Activated naive CD4-positive, alpha-beta T cell treated with anti-CD3 and anti-CD28 coated beads, Interleukin-2, amount 50 U/mL, for 72 hours (primary cell): Measurements from ENCODE around the gene CD1E. TPM values are rescaled to one million over a fixed set of nuclear protein-coding genes. Genes with fewer than 3 reads are reported as not detected.
"Not testable (repeated sequence)": the region's sequence is repeated elsewhere in the genome, so short reads cannot be mapped to it uniquely, and the experiment has no call there.

ENCODE experiments used
- ATAC-seq, 2 donors: fragments of 150-1000 bp; cut with Tn5 transposase; 2 replicates each; pipeline ENCODE4 v1.10.0; 2021; ENCODE audit warnings: mild to moderate bottlenecking in 2 of 2, moderate library complexity in 2 of 2
- DNase-seq, 2 donors: peaks; one replicate each; pipeline ENCODE4 v3.0.0; 2021 to 2022; ENCODE audit warnings: low spot score in 2 of 2
- H3K27ac Mint-ChIP-seq, 2 donors: one replicate each; pipeline ENCODE4 v1.8.0; 2022; ENCODE audit warnings: mild to moderate bottlenecking in 2 of 2, mixed read lengths in 2 of 2
- H3K36me3 Mint-ChIP-seq, 2 donors: one replicate each; pipeline ENCODE4 v1.8.0; 2022; ENCODE audit warnings: mixed read lengths in 2 of 2
- H3K9me3 Mint-ChIP-seq, 2 donors: one replicate each; pipeline ENCODE4 v1.8.0; 2022; ENCODE audit warnings: mixed read lengths in 2 of 2
- total RNA-seq, 2 donors: library from RNA; stranded (reverse); gene quantifications; one replicate each; pipeline ENCODE4 v1.2.3, GENCODE V29; 2022

The CD1E gene
- total RNA-seq, 2 donors from 2014 or later = not detected

- H3K36me3 Mint-ChIP-seq, H3K27ac Mint-ChIP-seq, ATAC-seq, H3K9me3 Mint-ChIP-seq, DNase-seq: not testable (repeated sequence)
These were observed 4.7 kb upstream of the CD1E start for GRCh38 chr1:158348946-158349345.

GRCh38 chr1:158354255-158354654 lies 561 bp downstream of the CD1E start:
- ATAC-seq (no peak), DNase-seq (no peak)
- no peaks in the 10 kb centered on the region for H3K36me3 Mint-ChIP-seq
- no peak overlapping the region for H3K27ac Mint-ChIP-seq
- H3K9me3 Mint-ChIP-seq = no peaks in the 10 kb centered on the region

- DNase-seq (no peak), ATAC-seq (no peak)
- no peaks in the 10 kb centered on the region for H3K36me3 Mint-ChIP-seq
- H3K27ac Mint-ChIP-seq = no peak overlapping the region
- no peaks in the 10 kb centered on the region for H3K9me3 Mint-ChIP-seq
These were observed 2.1 kb downstream of the CD1E start for GRCh38 chr1:158355773-158356285.

GRCh38 chr1:158356616-158357015 lies 2.9 kb downstream of the CD1E start:
- no peaks in the 10 kb centered on the region for H3K9me3 Mint-ChIP-seq
- H3K27ac Mint-ChIP-seq = no peak overlapping the region
- DNase-seq (no peak), ATAC-seq (no peak)
- no peaks in the 10 kb centered on the region for H3K36me3 Mint-ChIP-seq

- no peaks in the 10 kb centered on the region for H3K36me3 Mint-ChIP-seq
These were observed 3.7 kb downstream of the CD1E start for GRCh38 chr1:158357441-158357840.

GRCh38 chr1:158362482-158362881 lies 8.8 kb downstream of the CD1E start:
- peaks cover 6 to 9% of the 10 kb centered on the region in 2 donors for H3K9me3 Mint-ChIP-seq
- DNase-seq (no peak), ATAC-seq (no peak)
- H3K27ac Mint-ChIP-seq = no peak overlapping the region
- H3K36me3 Mint-ChIP-seq = peaks cover 0 to 6% of the 10 kb centered on the region in 2 donors

More at GRCh38 chr1:158357441-158357840, 3.7 kb downstream of the CD1E start:
- Mint-ChIP-seq H3K9me3 (peaks cover 0 to 4% of the 10 kb centered on the region in 2 donors), H3K27ac (no peak overlapping the region)
- ATAC-seq (no peak), DNase-seq (no peak)

GRCh38 chr1:158362941-158363340 lies 9.2 kb downstream of the CD1E start:
- ATAC-seq (no peak), DNase-seq (no peak)
- H3K9me3 Mint-ChIP-seq = peaks cover 6 to 9% of the 10 kb centered on the region in 2 donors
- no peak overlapping the region for H3K27ac Mint-ChIP-seq
- H3K36me3 Mint-ChIP-seq = peaks cover 0 to 6% of the 10 kb centered on the region in 2 donors

GRCh38 chr1:158366783-158367182 lies 13.1 kb downstream of the CD1E start:
- ATAC-seq (no peak), DNase-seq (no peak)
- peaks cover 0 to 16% of the 10 kb centered on the region in 2 donors for H3K36me3 Mint-ChIP-seq
- peaks cover 9 to 13% of the 10 kb centered on the region in 2 donors for H3K9me3 Mint-ChIP-seq
- H3K27ac Mint-ChIP-seq = no peak overlapping the region

- DNase-seq (peak; percentile 40 to 69), ATAC-seq (peak; percentile 99 to 100)
- Mint-ChIP-seq H3K27ac (no peak overlapping the region), H3K36me3 (peaks cover 0 to 25% of the 10 kb centered on the region in 2 donors), H3K9me3 (peaks cover 15 to 20% of the 10 kb centered on the region in 2 donors)
These were observed 17.7 kb downstream of the CD1E start for GRCh38 chr1:158371188-158371953.

- not testable (repeated sequence) for ATAC-seq, DNase-seq, H3K27ac Mint-ChIP-seq
- H3K36me3 Mint-ChIP-seq = peaks cover 0 to 21% of the 10 kb centered on the region in 2 donors
- peaks cover 13 to 18% of the 10 kb centered on the region in 2 donors for H3K9me3 Mint-ChIP-seq
These were observed 20.4 kb downstream of the CD1E start for GRCh38 chr1:158374101-158374500.

- Mint-ChIP-seq H3K9me3 (peaks cover 13 to 18% of the 10 kb centered on the region in 2 donors), H3K36me3 (peaks cover 0 to 21% of the 10 kb centered on the region in 2 donors), H3K27ac (no peak overlapping the region)
- ATAC-seq = no peak
- DNase-seq = no peak
These were observed 21.2 kb downstream of the CD1E start for GRCh38 chr1:158374860-158375259.

- Mint-ChIP-seq H3K27ac (no peak overlapping the region), H3K9me3 (no peaks in the 10 kb centered on the region), H3K36me3 (peaks cover 0 to 5% of the 10 kb centered on the region in 2 donors)
- DNase-seq = no peak
- ATAC-seq = no peak
These were observed 36.6 kb downstream of the CD1E start for GRCh38 chr1:158390331-158390730.

- DNase-seq = no peak
- H3K27ac Mint-ChIP-seq = no peak overlapping the region
- ATAC-seq = no peak
- H3K9me3 Mint-ChIP-seq = no peaks in the 10 kb centered on the region
- peaks cover 0 to 5% of the 10 kb centered on the region in 2 donors for H3K36me3 Mint-ChIP-seq
These were observed 37.4 kb downstream of the CD1E start for GRCh38 chr1:158391099-158391498.

- no peaks in the 10 kb centered on the region for H3K9me3 Mint-ChIP-seq
- no peaks in the 10 kb centered on the region for H3K36me3 Mint-ChIP-seq
- ATAC-seq = no peak
- H3K27ac Mint-ChIP-seq = no peak overlapping the region
- DNase-seq = no peak
These were observed 39.8 kb downstream of the CD1E start for GRCh38 chr1:158393476-158393875.

- H3K27ac Mint-ChIP-seq = no peak overlapping the region
- no peaks in the 10 kb centered on the region for H3K36me3 Mint-ChIP-seq
- no peak for DNase-seq
- no peaks in the 10 kb centered on the region for H3K9me3 Mint-ChIP-seq
- no peak for ATAC-seq
These were observed 43.0 kb downstream of the CD1E start for GRCh38 chr1:158396646-158397045.

- Mint-ChIP-seq H3K27ac (no peak within 1 kb of the TSS), H3K9me3 (no peaks in the 10 kb centered on the region), H3K36me3 (no peaks in the 10 kb centered on the region)
- ATAC-seq (peak in 1 of 2 donors; percentile 52), DNase-seq (no peak)
These were observed 45.3 kb downstream of the CD1E start, which contains the start of gene OR10T2 for GRCh38 chr1:158398818-158399514. TSS of gene OR10T2 (minus strand) at chr1:158399466. CDS start at chr1:158399466, 0 bp downstream.

GRCh38 chr1:158400871-158401270 lies 47.2 kb downstream of the CD1E start:
- Mint-ChIP-seq H3K9me3 (no peaks in the 10 kb centered on the region), H3K27ac (no peak overlapping the region)

More at GRCh38 chr1:158400871-158401270, 47.2 kb downstream of the CD1E start:
- no peak for DNase-seq
- H3K36me3 Mint-ChIP-seq = no peaks in the 10 kb centered on the region
- no peak for ATAC-seq
